A549 (cell line): ENCODE measurements around the gene CELSR1.

Source experiments
- CHD4 ChIP-seq: fragments of 200-600 bp; sonication (generic); IDR thresholded peaks from 2 replicates; pipeline ENCODE4 v1.6.1; 2016; ENCODE audit warnings: antibody characterized with exemption, mild to moderate bottlenecking, borderline replicate concordance
- EP300 ChIP-seq, 2 experiments: fragments of >200 bp; sonication (Bioruptor Twin); formaldehyde crosslinking; IDR thresholded peaks; 2 replicates in 1 of 2; 3 replicates in 1 of 2; pipeline ENCODE4 v1.6.1; 2016 to 2017
- HOXB13 ChIP-seq: fragments of 250-450 bp; sonication (Bioruptor Pico); IDR thresholded peaks from 2 replicates; pipeline ENCODE4 v1.5.0; 2020; ENCODE audit warnings: low read depth, mild to moderate bottlenecking, moderate library complexity
- POLR2A ChIP-seq: IDR thresholded peaks from 2 replicates; pipeline ENCODE4 v1.6.1; 2012; ENCODE audit warnings: mild to moderate bottlenecking, low read length
- TF ChIP-seq, protein P1 (sequence below): fragments of 200-600 bp; sonication (generic); IDR thresholded peaks from 2 replicates; pipeline ENCODE4 v1.6.1; 2016; ENCODE audit warnings: antibody characterized with exemption, mild to moderate bottlenecking, moderate library complexity
- TF ChIP-seq, protein P2 (sequence below): fragments of >200 bp; sonication (Bioruptor Twin); formaldehyde crosslinking; IDR thresholded peaks from 3 replicates; pipeline ENCODE4 v1.5.1; 2016
- TF ChIP-seq, protein P3 (sequence below): fragments of 250-450 bp; sonication (Bioruptor Pico); IDR thresholded peaks from 2 replicates; pipeline ENCODE4 v1.5.0; 2021; ENCODE audit warnings: mild to moderate bottlenecking, moderate library complexity, borderline replicate concordance

DNA sequence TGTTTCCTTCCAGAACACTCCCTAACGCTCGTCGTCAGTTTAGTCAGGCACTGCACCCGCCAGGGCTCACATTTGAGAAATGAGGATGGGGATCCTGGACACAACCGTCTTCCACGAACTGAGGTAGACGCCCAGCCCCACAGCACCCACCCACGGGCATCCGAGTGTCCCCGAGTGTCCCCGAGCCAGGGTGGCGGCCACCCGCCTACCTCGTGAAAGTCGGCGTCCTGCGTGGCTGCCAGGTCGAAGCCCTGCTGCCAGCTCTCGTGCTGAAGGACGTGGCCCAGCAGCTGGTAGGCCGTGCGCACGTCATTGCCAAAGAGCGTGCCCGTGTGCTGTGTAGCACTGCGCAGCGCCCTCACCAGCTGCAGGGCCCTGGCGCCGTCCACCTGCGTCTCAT is 148.3 kb downstream of the CELSR1 start:
- TF ChIP-seq, protein P1, sequence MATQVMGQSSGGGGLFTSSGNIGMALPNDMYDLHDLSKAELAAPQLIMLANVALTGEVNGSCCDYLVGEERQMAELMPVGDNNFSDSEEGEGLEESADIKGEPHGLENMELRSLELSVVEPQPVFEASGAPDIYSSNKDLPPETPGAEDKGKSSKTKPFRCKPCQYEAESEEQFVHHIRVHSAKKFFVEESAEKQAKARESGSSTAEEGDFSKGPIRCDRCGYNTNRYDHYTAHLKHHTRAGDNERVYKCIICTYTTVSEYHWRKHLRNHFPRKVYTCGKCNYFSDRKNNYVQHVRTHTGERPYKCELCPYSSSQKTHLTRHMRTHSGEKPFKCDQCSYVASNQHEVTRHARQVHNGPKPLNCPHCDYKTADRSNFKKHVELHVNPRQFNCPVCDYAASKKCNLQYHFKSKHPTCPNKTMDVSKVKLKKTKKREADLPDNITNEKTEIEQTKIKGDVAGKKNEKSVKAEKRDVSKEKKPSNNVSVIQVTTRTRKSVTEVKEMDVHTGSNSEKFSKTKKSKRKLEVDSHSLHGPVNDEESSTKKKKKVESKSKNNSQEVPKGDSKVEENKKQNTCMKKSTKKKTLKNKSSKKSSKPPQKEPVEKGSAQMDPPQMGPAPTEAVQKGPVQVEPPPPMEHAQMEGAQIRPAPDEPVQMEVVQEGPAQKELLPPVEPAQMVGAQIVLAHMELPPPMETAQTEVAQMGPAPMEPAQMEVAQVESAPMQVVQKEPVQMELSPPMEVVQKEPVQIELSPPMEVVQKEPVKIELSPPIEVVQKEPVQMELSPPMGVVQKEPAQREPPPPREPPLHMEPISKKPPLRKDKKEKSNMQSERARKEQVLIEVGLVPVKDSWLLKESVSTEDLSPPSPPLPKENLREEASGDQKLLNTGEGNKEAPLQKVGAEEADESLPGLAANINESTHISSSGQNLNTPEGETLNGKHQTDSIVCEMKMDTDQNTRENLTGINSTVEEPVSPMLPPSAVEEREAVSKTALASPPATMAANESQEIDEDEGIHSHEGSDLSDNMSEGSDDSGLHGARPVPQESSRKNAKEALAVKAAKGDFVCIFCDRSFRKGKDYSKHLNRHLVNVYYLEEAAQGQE: no peak
- TF ChIP-seq, protein P2, sequence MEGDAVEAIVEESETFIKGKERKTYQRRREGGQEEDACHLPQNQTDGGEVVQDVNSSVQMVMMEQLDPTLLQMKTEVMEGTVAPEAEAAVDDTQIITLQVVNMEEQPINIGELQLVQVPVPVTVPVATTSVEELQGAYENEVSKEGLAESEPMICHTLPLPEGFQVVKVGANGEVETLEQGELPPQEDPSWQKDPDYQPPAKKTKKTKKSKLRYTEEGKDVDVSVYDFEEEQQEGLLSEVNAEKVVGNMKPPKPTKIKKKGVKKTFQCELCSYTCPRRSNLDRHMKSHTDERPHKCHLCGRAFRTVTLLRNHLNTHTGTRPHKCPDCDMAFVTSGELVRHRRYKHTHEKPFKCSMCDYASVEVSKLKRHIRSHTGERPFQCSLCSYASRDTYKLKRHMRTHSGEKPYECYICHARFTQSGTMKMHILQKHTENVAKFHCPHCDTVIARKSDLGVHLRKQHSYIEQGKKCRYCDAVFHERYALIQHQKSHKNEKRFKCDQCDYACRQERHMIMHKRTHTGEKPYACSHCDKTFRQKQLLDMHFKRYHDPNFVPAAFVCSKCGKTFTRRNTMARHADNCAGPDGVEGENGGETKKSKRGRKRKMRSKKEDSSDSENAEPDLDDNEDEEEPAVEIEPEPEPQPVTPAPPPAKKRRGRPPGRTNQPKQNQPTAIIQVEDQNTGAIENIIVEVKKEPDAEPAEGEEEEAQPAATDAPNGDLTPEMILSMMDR: no peak
- TF ChIP-seq, protein P3, sequence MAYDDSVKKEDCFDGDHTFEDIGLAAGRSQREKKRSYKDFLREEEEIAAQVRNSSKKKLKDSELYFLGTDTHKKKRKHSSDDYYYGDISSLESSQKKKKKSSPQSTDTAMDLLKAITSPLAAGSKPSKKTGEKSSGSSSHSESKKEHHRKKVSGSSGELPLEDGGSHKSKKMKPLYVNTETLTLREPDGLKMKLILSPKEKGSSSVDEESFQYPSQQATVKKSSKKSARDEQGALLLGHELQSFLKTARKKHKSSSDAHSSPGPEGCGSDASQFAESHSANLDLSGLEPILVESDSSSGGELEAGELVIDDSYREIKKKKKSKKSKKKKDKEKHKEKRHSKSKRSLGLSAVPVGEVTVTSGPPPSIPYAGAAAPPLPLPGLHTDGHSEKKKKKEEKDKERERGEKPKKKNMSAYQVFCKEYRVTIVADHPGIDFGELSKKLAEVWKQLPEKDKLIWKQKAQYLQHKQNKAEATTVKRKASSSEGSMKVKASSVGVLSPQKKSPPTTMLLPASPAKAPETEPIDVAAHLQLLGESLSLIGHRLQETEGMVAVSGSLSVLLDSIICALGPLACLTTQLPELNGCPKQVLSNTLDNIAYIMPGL: no peak
- TF ChIP-seq POLR2A (no peak), EP300 (IDR thresholded peaks at IDR 0.05) (no peak), HOXB13 (no peak), CHD4 (no peak)
